ENCODE data around the gene OR2F2. TPM values are rescaled to one million over a fixed set of nuclear protein-coding genes. Genes with fewer than 3 reads are reported as not detected.
A peak's percentile ranks its signal among the peaks of the same experiment; 100 is the strongest.

The OR2F2 gene
- total and polyA plus RNA-seq, 2 experiments from 2014 or later, result not detected

- Histone ChIP-seq H3K9me3 (ENCODE audit: low read depth) (no peaks in the 10 kb centered on the region), H3F3A (ENCODE audit: insufficient read depth) (peaks cover 15% of the 10 kb centered on the region), H3K4me2 (ENCODE audit: unreplicated experiment) (no peak overlapping the region), H3K27ac (no peak overlapping the region), H3K9me2 (ENCODE audit: insufficient read depth) (no peaks in the 10 kb centered on the region), H3K4me1 (ENCODE audit: insufficient read depth) (peaks cover 25% of the 10 kb centered on the region), H3K4me3 (no peak overlapping the region), H4K20me1 (ENCODE audit: insufficient read depth) (no peaks in the 10 kb centered on the region), H3K27me3 (replicated peaks; ENCODE audit: insufficient read depth) (no peaks in the 10 kb centered on the region), H3K79me2 (ENCODE audit: insufficient read depth) (no peaks in the 10 kb centered on the region), H3K9ac (no peak overlapping the region), H2AFZ (no peak overlapping the region), H3K36me3 (ENCODE audit: low read depth) (no peaks in the 10 kb centered on the region)
- no peak for DNase-seq
- TF ChIP-seq EZH2phosphoT487 (IDR thresholded peaks at IDR 0.05; ENCODE audit: insufficient read depth, low read depth), result no peak
- TF ChIP-seq EZH2 (IDR thresholded peaks at IDR 0.05; ENCODE audit: insufficient read depth, poor library complexity, severe bottlenecking), result no peak
- 29 to 32% methylated on average over 5 of the region's 5 CpGs for WGBS, 2 experiments (ENCODE audit: low coverage in 1 of 2, low lambda C conversion rate in 2 of 2, missing lambda C conversion rate in 2 of 2)
- in situ Hi-C loops (cut with MboI), result no loop called here
Measured at GRCh38 chr7:143908120-143908519, 26.9 kb upstream of the OR2F2 start.

- Histone ChIP-seq H3K79me2 (ENCODE audit: insufficient read depth) (no peaks in the 10 kb centered on the region), H3K4me2 (ENCODE audit: unreplicated experiment) (peak overlapping the region; percentile 56), H3K9me3 (ENCODE audit: low read depth) (no peaks in the 10 kb centered on the region), H3K9ac (peak overlapping the region; percentile 37; the same call in 1 of the 2 replicates), H3K4me1 (ENCODE audit: insufficient read depth) (peaks cover 25% of the 10 kb centered on the region), H3F3A (ENCODE audit: insufficient read depth) (peaks cover 15% of the 10 kb centered on the region), H4K20me1 (ENCODE audit: insufficient read depth) (no peaks in the 10 kb centered on the region), H3K4me3 (no peak overlapping the region), H3K36me3 (ENCODE audit: low read depth) (no peaks in the 10 kb centered on the region), H3K27ac (peak overlapping the region; percentile 78), H3K27me3 (replicated peaks; ENCODE audit: insufficient read depth) (no peaks in the 10 kb centered on the region), H2AFZ (peak overlapping the region; percentile 58), H3K9me2 (ENCODE audit: insufficient read depth) (no peaks in the 10 kb centered on the region)
- WGBS, 2 experiments (ENCODE audit: low coverage in 1 of 2, low lambda C conversion rate in 2 of 2, missing lambda C conversion rate in 2 of 2), result 24 to 37% methylated on average over 3 of the region's 3 CpGs
- peak; percentile 78 for DNase-seq
- in situ Hi-C loops (cut with MboI), result no loop called here
- TF ChIP-seq EZH2phosphoT487 (IDR thresholded peaks at IDR 0.05; ENCODE audit: insufficient read depth, low read depth) (no peak), EZH2 (IDR thresholded peaks at IDR 0.05; ENCODE audit: insufficient read depth, poor library complexity, severe bottlenecking) (no peak)
Measured at GRCh38 chr7:143909863-143910262, 25.2 kb upstream of the OR2F2 start.

DNA sequence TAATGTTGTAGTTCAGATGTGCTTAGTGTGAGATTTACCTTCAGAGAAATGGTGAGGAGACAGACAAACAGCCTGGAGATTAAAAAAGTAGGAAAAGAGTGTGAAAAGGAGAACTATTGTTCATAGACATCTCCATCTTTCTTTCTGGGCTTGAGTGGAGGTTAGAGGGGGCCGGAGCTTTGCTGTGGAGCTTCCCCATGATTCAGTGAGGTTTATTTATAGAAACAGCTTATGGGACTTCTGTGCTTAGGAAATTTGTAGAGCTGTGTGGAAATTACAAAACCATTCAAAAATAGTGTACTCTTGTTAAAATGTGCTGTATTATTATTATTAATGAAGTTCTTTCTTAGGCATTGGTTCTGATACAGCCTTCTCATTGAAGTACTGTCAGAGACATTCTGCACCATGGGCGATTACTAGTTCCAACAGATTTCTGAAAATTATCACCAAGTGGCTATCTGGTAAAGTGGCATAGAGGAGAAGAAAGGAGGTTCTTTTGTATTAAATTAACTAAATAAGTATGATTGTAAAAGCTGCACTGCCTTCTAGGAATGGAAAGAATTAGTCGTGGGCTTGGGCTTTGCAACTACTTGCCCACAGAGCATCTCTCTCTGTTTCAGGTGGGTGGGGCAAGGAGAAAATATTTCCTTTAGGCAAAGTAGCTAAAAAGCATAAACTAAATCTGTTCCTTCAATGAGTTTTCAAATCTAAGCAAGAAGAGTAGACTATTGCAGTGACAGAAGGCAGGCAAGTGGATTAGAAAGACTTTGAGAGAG is 24.4 kb upstream of the OR2F2 start:
- H4K20me1 ChIP-seq (ENCODE audit: insufficient read depth), result no peaks in the 10 kb centered on the region
- no peaks in the 10 kb centered on the region for H3K9me2 ChIP-seq (ENCODE audit: insufficient read depth)
- H3K36me3 ChIP-seq (ENCODE audit: low read depth), result no peaks in the 10 kb centered on the region
- peak overlapping the region; percentile 56 for H3K4me2 ChIP-seq (ENCODE audit: unreplicated experiment)
- WGBS, 2 experiments (ENCODE audit: low coverage in 1 of 2, low lambda C conversion rate in 2 of 2, missing lambda C conversion rate in 2 of 2), result 38 to 40% methylated on average over 3 of the region's 3 CpGs
- no peaks in the 10 kb centered on the region for H3K79me2 ChIP-seq (ENCODE audit: insufficient read depth)
- H3K9me3 ChIP-seq (ENCODE audit: low read depth), result no peaks in the 10 kb centered on the region
- peak overlapping the region; percentile 37; the same call in 1 of the 2 replicates for H3K9ac ChIP-seq
- peaks cover 18% of the 10 kb centered on the region for H3K4me1 ChIP-seq (ENCODE audit: insufficient read depth)
- in situ Hi-C loops (cut with MboI), result no loop called here
- TF ChIP-seq EZH2phosphoT487 (IDR thresholded peaks at IDR 0.05; ENCODE audit: insufficient read depth, low read depth) (no peak), EZH2 (IDR thresholded peaks at IDR 0.05; ENCODE audit: insufficient read depth, poor library complexity, severe bottlenecking) (no peak)
- H3K4me3 ChIP-seq, result no peak overlapping the region
- peak overlapping the region; percentile 58 for H2AFZ ChIP-seq
- H3K27me3 ChIP-seq (replicated peaks; ENCODE audit: insufficient read depth), result no peaks in the 10 kb centered on the region
- H3K27ac ChIP-seq, result peak overlapping the region; percentile 78
- DNase-seq, result peak; percentile 61
- H3F3A ChIP-seq (ENCODE audit: insufficient read depth), result peaks cover 15% of the 10 kb centered on the region

- no peaks in the 10 kb centered on the region for H3K36me3 ChIP-seq (ENCODE audit: low read depth)
- H4K20me1 ChIP-seq (ENCODE audit: insufficient read depth), result no peaks in the 10 kb centered on the region
- in situ Hi-C loops (cut with MboI), result no loop called here
- H3K79me2 ChIP-seq (ENCODE audit: insufficient read depth), result no peaks in the 10 kb centered on the region
- H3K9me2 ChIP-seq (ENCODE audit: insufficient read depth), result no peaks in the 10 kb centered on the region
- H3K4me3 ChIP-seq, result no peak overlapping the region
- H2AFZ ChIP-seq, result no peak overlapping the region
- peaks cover 15% of the 10 kb centered on the region for H3F3A ChIP-seq (ENCODE audit: insufficient read depth)
- H3K9ac ChIP-seq, result no peak overlapping the region
- H3K4me2 ChIP-seq (ENCODE audit: unreplicated experiment), result no peak overlapping the region
- H3K27ac ChIP-seq, result no peak overlapping the region
- no peak for DNase-seq
- no peaks in the 10 kb centered on the region for H3K27me3 ChIP-seq (replicated peaks; ENCODE audit: insufficient read depth)
- peaks cover 18% of the 10 kb centered on the region for H3K4me1 ChIP-seq (ENCODE audit: insufficient read depth)
- WGBS, 2 experiments (ENCODE audit: low coverage in 1 of 2, low lambda C conversion rate in 2 of 2, missing lambda C conversion rate in 2 of 2), result 81 to 88% methylated on average over 3 of the region's 3 CpGs
- TF ChIP-seq EZH2phosphoT487 (IDR thresholded peaks at IDR 0.05; ENCODE audit: insufficient read depth, low read depth), result no peak
- TF ChIP-seq EZH2 (IDR thresholded peaks at IDR 0.05; ENCODE audit: insufficient read depth, poor library complexity, severe bottlenecking), result no peak
- no peaks in the 10 kb centered on the region for H3K9me3 ChIP-seq (ENCODE audit: low read depth)
Measured at GRCh38 chr7:143913945-143914615, 21.0 kb upstream of the OR2F2 start.
